WERI-Rb-1 (cell line): ENCODE results near the gene SEC23A.

Experiments used
- DNase-seq: peaks from one replicate; pipeline ENCODE4 v3.0.0-alpha.2; 2020
- H3K27ac ChIP-seq: fragments of 250-450 bp; sonication (Bioruptor Pico); 2 replicates; pipeline ENCODE4 v1.5.1; 2020; ENCODE audit warnings: mild to moderate bottlenecking, moderate library complexity
- H3K27me3 ChIP-seq: fragments of 250-450 bp; sonication (Bioruptor Pico); 2 replicates; pipeline ENCODE4 v1.5.1; 2021; ENCODE audit warnings: mild to moderate bottlenecking, low read depth, moderate library complexity; ENCODE audit not compliant: insufficient read depth, severe bottlenecking
- H3K36me3 ChIP-seq: fragments of 250-450 bp; sonication (Bioruptor Pico); 2 replicates; pipeline ENCODE4 v1.5.1; 2020; ENCODE audit warnings: mild to moderate bottlenecking, moderate library complexity
- H3K4me3 ChIP-seq: 2 replicates; pipeline ENCODE4 v1.5.1; 2011; ENCODE audit warnings: low read depth, mild to moderate bottlenecking, control low read depth, low read length
- H3K9me3 ChIP-seq: fragments of 250-450 bp; sonication (Bioruptor Pico); 2 replicates; pipeline ENCODE4 v1.5.1; 2021; ENCODE audit warnings: mild to moderate bottlenecking, moderate library complexity; ENCODE audit not compliant: severe bottlenecking
- TF ChIP-seq, protein P1 (sequence below): IDR thresholded peaks from 2 replicates; pipeline ENCODE4 v1.5.1; 2011; ENCODE audit warnings: low read depth, mild to moderate bottlenecking, control low read depth, inconsistent platforms, low read length

The SEC23A gene

GRCh38 chr14:39028620-39029019 lies 74.4 kb downstream of the SEC23A start:
- Histone ChIP-seq H3K27ac (no peak overlapping the region), H3K36me3 (peaks cover 5% of the 10 kb centered on the region), H3K4me3 (no peak overlapping the region), H3K27me3 (no peaks in the 10 kb centered on the region), H3K9me3 (no peaks in the 10 kb centered on the region)
- DNase-seq: no peak
- TF ChIP-seq, protein P1, sequence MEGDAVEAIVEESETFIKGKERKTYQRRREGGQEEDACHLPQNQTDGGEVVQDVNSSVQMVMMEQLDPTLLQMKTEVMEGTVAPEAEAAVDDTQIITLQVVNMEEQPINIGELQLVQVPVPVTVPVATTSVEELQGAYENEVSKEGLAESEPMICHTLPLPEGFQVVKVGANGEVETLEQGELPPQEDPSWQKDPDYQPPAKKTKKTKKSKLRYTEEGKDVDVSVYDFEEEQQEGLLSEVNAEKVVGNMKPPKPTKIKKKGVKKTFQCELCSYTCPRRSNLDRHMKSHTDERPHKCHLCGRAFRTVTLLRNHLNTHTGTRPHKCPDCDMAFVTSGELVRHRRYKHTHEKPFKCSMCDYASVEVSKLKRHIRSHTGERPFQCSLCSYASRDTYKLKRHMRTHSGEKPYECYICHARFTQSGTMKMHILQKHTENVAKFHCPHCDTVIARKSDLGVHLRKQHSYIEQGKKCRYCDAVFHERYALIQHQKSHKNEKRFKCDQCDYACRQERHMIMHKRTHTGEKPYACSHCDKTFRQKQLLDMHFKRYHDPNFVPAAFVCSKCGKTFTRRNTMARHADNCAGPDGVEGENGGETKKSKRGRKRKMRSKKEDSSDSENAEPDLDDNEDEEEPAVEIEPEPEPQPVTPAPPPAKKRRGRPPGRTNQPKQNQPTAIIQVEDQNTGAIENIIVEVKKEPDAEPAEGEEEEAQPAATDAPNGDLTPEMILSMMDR: no peak

GRCh38 chr14:39025810-39026627 lies 77.0 kb downstream of the SEC23A start:
- no peaks in the 10 kb centered on the region for H3K27me3 ChIP-seq
- no peak overlapping the region for H3K27ac ChIP-seq
- TF ChIP-seq, protein P1: no peak
- peaks cover 5% of the 10 kb centered on the region; the same call in 1 of the 2 replicates for H3K36me3 ChIP-seq
- H3K4me3 ChIP-seq: no peak overlapping the region
- H3K9me3 ChIP-seq: no peaks in the 10 kb centered on the region
- DNase-seq: no peak

DNA sequence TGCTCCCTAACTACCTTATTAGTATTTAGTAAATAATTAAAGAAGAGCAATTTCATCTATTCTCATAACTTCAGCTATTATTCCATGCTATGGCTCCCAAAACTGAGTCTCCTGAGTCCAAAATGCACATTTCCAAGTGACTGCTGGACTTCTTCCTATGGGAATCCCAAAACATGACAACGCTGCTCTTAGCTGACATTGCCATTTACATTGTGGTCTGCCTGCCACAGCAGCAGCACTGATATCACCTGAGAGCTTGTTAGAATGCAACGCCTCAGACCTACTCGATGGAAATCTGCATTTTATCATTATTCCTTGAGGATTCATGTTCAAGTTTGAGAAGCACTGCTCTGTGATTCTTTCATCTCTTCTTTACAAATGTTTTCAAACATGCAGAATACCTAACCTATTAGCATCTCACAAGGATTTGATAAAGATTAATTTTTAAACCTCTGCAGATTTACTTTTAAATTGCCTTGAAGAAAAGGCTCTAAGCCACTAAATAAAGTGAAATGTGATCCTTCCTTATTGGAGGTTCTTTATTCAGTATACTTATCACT lies 77.7 kb downstream of the SEC23A start:
- peaks cover under 1% of the 10 kb centered on the region; the same call in 1 of the 2 replicates for H3K36me3 ChIP-seq
- DNase-seq: no peak
- H3K4me3 ChIP-seq: no peak overlapping the region
- no peaks in the 10 kb centered on the region for H3K9me3 ChIP-seq
- TF ChIP-seq, protein P1: no peak
- H3K27ac ChIP-seq: no peak overlapping the region
- no peaks in the 10 kb centered on the region for H3K27me3 ChIP-seq

DNA sequence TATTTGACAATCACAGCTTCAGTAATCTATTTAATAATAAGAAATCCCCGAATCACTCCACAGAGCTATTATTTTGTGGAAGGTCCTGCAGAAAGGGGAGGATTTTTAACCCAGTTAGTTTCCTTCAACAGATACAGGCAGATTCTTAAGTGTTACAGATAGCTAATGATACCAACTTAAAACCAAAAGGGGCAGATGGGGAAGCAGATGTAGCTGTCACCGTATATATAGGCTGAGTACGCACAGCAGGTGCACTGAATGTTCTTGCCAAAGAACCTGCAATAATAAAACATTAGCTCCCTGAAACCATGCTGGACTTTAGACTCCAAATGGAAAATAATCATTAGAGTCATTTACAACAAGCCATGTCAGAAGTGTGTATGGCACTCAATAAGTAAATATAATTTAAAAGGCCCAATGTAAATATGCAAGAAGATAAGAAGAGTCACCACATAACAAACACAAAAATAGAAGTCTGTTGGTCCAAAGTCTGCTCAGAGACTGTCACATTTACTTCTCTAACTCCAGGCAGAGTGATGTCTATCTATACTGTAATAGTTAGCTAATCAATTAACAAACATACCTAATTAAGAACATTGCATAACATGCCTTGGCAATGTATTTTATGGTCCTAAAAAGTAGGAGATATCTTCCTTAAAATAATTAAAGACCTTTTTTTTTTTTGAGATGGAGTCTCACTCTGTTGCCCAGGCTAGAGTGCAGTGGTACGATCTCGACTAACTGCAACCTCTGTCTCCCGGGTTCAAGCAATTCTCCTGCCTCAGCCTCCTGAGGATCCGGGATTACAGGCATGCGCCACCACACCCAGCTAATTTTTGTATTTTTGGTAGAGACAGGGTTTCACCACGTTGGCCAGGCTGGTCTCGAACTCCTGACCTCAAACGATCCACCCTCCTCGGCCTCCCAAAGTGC lies 78.8 kb downstream of the SEC23A start:
- Histone ChIP-seq H3K4me3 (no peak overlapping the region), H3K27me3 (no peaks in the 10 kb centered on the region)
- no peak for DNase-seq

More for the DNA sequence above, 78.8 kb downstream of the SEC23A start:
- H3K36me3 ChIP-seq: no peaks in the 10 kb centered on the region
- no peaks in the 10 kb centered on the region for H3K9me3 ChIP-seq
- no peak overlapping the region for H3K27ac ChIP-seq
- TF ChIP-seq, protein P1: no peak
